Prostate gland (tissue), 2 donors: ENCODE results near the gene ASPSCR1. TPM values are rescaled to one million over a fixed set of nuclear protein-coding genes. Genes with fewer than 3 reads are reported as not detected.

Source experiments
- DNase-seq: peaks from one replicate; pipeline ENCODE4 v3.0.0-alpha.2; 2019; ENCODE audit warnings: low spot score
- H3K27ac ChIP-seq, 2 donors: fragments of 200-600 bp; sonication (generic); 2 replicates each; pipeline ENCODE4 v1.5.1; 2017 to 2019
- H3K27me3 ChIP-seq: fragments of 200-600 bp; sonication (generic); replicated peaks from 2 replicates; pipeline ENCODE4 v1.5.1; 2019; ENCODE audit not compliant: insufficient read depth
- H3K36me3 ChIP-seq, 2 donors: fragments of 200-600 bp; sonication (generic); 1 replicate in 1 of 2; 2 replicates in 1 of 2; pipeline versions ENCODE4 v1.5.1 to v1.8.1; 2017 to 2019
- H3K4me1 ChIP-seq: fragments of 200-600 bp; sonication (generic); replicated peaks from 2 replicates; pipeline ENCODE4 v1.5.1; 2019
- H3K4me3 ChIP-seq, 2 donors: fragments of 200-600 bp; sonication (generic); 2 replicates each; pipeline ENCODE4 v1.5.1; 2017 to 2019
- H3K9me3 ChIP-seq: fragments of 200-600 bp; sonication (generic); 2 replicates; pipeline ENCODE4 v1.5.1; 2017
- POLR2A ChIP-seq: fragments of 450-650 bp; IDR thresholded peaks from one replicate; pipeline ENCODE4 v1.6.1; 2016; ENCODE audit warnings: antibody characterized with exemption, mild to moderate bottlenecking
- POLR2AphosphoS5 ChIP-seq: sonication (generic); formaldehyde crosslinking; IDR thresholded peaks from one replicate; pipeline ENCODE4 v1.6.1; 2017; ENCODE audit warnings: antibody characterized with exemption
- WGBS: methylation state at CpG from one replicate; pipeline ENCODE4 v1.1.5; 2018; 5-methylcytosine and 5-hydroxymethylcytosine counted together
- intact Hi-C: fragments of 100-400 bp; cut with DNase I; formaldehyde crosslinking; loops from one replicate; pipeline ENCODE4 v1.14.2; 2022
- total RNA-seq, 2 donors: library from RNA; depleted of rRNA; stranded (reverse); fragments of >200 nt; gene quantifications; one replicate each; pipeline ENCODE4 v1.1.0, GENCODE V29; 2016
- TF ChIP-seq, protein P1 (sequence below), 4 experiments: fragments of 200-600 bp in 2 of 4; fragments of 450-650 bp in 2 of 4; sonication (generic) in 2 of 4; IDR thresholded peaks; 1 replicate in 3 of 4; 2 replicates in 1 of 4; pipeline ENCODE4 v1.5.1; 2016 to 2019; ENCODE audit warnings: antibody characterized with exemption in 4 of 4, mild to moderate bottlenecking in 2 of 4, moderate library complexity in 2 of 4

ASPSCR1 gene
- total RNA-seq, 2 donors from 2014 or later = 30.7 to 39.7 TPM

DNA sequence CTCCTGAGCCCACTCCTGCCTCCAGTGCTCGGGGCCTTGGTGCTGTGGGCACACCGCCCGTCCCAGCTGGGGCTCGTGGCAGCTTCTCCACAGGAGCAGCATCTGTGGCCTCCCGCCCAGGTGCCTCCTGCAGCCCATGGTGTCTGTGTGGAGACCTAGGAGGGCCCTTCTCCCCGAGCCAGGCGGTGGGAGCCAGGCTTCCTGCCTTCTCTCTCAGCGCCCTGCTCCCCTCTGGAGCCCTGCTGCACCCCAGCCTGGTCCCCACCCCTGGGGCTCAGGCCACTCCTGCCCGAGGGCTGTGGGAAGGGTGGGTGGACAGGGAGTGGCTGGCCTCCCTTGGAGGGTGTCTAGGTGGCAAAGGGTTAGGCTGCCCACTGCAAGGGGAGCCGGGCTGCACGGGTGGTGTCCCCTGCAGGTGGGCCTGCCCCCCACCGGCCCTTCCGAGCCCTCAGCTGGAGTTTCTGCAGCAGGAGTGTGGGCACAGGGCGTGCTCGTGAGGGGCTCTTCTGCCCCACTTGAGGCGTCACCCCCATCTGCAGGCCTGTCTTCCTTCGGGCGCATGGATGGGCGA is 34.3 kb downstream of the ASPSCR1 start:
- no peak for DNase-seq
- Histone ChIP-seq H3K27me3 (no peaks in the 10 kb centered on the region), H3K4me3 (no peak overlapping the region), H3K4me1 (no peaks in the 10 kb centered on the region), H3K9me3 (no peaks in the 10 kb centered on the region), H3K36me3 (no peaks in the 10 kb centered on the region), H3K27ac (no peak overlapping the region)
- TF ChIP-seq POLR2A (no peak), POLR2AphosphoS5 (no peak)
- TF ChIP-seq, protein P1, sequence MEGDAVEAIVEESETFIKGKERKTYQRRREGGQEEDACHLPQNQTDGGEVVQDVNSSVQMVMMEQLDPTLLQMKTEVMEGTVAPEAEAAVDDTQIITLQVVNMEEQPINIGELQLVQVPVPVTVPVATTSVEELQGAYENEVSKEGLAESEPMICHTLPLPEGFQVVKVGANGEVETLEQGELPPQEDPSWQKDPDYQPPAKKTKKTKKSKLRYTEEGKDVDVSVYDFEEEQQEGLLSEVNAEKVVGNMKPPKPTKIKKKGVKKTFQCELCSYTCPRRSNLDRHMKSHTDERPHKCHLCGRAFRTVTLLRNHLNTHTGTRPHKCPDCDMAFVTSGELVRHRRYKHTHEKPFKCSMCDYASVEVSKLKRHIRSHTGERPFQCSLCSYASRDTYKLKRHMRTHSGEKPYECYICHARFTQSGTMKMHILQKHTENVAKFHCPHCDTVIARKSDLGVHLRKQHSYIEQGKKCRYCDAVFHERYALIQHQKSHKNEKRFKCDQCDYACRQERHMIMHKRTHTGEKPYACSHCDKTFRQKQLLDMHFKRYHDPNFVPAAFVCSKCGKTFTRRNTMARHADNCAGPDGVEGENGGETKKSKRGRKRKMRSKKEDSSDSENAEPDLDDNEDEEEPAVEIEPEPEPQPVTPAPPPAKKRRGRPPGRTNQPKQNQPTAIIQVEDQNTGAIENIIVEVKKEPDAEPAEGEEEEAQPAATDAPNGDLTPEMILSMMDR (IDR thresholded peaks at IDR 0.05) = no peak
- intact Hi-C loops = no loop called here
- WGBS = 94% methylated on average over 16 of the region's 19 CpGs

DNA sequence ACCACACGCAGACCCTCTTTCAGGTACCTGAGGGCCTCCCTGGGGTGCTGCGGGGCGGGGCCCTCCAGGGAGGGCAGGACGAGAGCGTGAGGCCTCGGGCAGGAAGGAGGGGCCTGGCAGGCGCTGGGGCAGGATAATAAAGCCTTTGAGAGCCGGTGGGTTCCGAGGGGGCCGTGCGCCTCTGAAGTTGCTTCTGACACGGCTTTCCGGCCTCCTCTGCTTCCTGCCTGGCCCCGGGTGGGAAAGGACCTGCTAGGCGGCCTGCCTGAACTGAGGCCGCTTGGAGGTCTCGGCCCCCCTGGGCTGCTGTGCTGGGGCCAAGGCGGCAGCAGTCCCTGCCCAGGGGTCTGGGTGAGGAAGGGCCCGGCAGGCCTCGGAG is 34.8 kb downstream of the ASPSCR1 start:
- DNase-seq = no peak
- TF ChIP-seq POLR2AphosphoS5 (no peak), POLR2A (no peak)
- TF ChIP-seq, protein P1 (IDR thresholded peaks at IDR 0.05) = no peak
- no peaks in the 10 kb centered on the region for H3K9me3 ChIP-seq
- H3K27me3 ChIP-seq = no peaks in the 10 kb centered on the region
- H3K4me1 ChIP-seq = no peaks in the 10 kb centered on the region
- H3K27ac ChIP-seq = peak overlapping the region in 1 of 2 donors; percentile 48
- WGBS = 83% methylated on average over 10 of the region's 20 CpGs
- H3K36me3 ChIP-seq = no peaks in the 10 kb centered on the region
- no peak overlapping the region for H3K4me3 ChIP-seq
- intact Hi-C loops = no loop called here

- Histone ChIP-seq H3K4me3 (no peak overlapping the region), H3K36me3 (no peaks in the 10 kb centered on the region), H3K27me3 (no peaks in the 10 kb centered on the region), H3K4me1 (no peaks in the 10 kb centered on the region), H3K9me3 (no peaks in the 10 kb centered on the region), H3K27ac (peak overlapping the region; percentile 42 to 48)
- intact Hi-C loops = no loop called here
- no peak for DNase-seq
- TF ChIP-seq POLR2A (no peak), POLR2AphosphoS5 (no peak)
- 63% methylated on average over 17 of the region's 19 CpGs for WGBS
These were observed 35.3 kb downstream of the ASPSCR1 start for GRCh38 chr17:82012640-82013295.

DNA sequence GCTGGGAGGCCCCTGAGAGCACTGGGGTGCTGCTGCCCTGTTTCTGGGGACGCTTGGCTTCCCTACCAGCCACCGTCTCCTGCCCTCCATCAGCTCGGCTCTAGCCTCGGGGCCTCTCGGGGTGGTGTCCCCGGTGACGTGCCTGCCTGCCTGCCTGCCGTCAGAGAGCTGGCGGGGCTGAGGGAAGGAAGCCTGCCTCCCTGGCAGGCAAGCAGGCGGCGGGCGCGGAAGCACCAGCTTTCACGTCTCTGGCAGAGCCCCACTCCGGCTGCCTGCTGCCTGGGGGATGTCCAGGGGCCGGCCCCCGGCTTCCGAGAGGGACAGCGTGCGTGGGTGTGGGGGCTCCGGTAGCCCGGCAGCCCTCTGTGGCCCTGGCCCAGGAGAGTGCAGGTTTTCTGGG is 35.9 kb downstream of the ASPSCR1 start:
- TF ChIP-seq POLR2A (no peak), POLR2AphosphoS5 (no peak)
- TF ChIP-seq, protein P1 (IDR thresholded peaks at IDR 0.05) = no peak
- Histone ChIP-seq H3K4me3 (no peak overlapping the region), H3K4me1 (no peaks in the 10 kb centered on the region), H3K27ac (peak overlapping the region; percentile 42 to 48), H3K36me3 (no peaks in the 10 kb centered on the region), H3K27me3 (no peaks in the 10 kb centered on the region), H3K9me3 (no peaks in the 10 kb centered on the region)
- intact Hi-C loops = no loop called here
- DNase-seq = no peak
- WGBS = 31% methylated on average over 18 of the region's 22 CpGs

- TF ChIP-seq POLR2A (no peak), POLR2AphosphoS5 (no peak)
- TF ChIP-seq, protein P1 (IDR thresholded peaks at IDR 0.05) = no peak
- Histone ChIP-seq H3K4me1 (no peaks in the 10 kb centered on the region), H3K9me3 (no peaks in the 10 kb centered on the region), H3K27me3 (no peaks in the 10 kb centered on the region), H3K36me3 (no peaks in the 10 kb centered on the region), H3K4me3 (no peak overlapping the region), H3K27ac (peak overlapping the region in 1 of 2 donors; percentile 48)
- 79% methylated on average over 16 of the region's 16 CpGs for WGBS
- DNase-seq = no peak
- intact Hi-C loops = no loop called here
These were observed 36.4 kb downstream of the ASPSCR1 start for GRCh38 chr17:82013772-82014321.
